HuH-7.5 (cell line): Measurements from ENCODE around the gene XXYLT1.
"Not testable (repeated sequence)": the region's sequence is repeated elsewhere in the genome, so short reads cannot be mapped to it uniquely, and the experiment has no call there.

Source experiments
- DNase-seq: peaks from one replicate; pipeline ENCODE4 v3.0.0; 2011; ENCODE audit warnings: low spot score

XXYLT1 gene

DNA sequence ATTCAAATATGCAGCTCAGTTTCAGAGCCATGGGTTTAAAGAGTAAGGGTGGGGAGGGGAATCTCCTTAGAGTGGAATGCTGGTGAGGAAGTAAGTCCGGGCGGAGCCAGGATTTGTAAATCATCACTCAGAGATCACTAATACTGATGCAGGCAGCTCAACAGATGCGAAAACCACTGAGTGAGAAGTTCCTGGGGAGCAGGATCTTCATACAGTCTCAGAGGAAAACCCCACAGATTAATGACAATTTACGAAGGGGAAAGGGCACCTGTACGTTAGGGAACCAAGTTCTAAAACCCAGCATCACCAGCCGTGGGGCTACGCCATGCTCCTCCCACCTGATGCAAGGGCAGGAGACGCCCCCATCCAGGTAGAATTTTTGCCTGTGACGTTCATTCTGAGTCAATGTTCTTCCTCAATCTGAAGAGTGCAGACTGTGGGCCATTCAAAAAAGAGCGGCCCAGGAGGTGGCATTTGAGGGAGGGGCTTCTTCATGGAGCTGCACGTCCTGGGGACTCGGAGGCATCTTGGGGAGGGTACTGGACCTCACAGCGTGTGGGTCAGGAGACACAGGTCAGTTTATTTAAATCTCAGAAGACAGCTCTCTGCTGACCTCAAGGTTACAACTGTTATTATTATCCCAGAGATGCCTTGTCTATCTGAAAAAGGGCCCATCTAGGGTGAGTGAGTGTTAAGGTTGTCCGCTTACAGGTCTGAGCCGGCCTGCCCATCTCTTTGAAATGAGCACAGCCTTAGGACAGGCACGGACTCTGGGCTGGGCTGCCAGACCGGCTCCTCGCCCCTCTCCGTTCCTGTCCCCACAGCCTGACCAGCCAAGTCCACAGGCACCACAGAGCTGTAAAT lies 228.0 kb downstream of the XXYLT1 start:
- no peak for DNase-seq

DNA sequence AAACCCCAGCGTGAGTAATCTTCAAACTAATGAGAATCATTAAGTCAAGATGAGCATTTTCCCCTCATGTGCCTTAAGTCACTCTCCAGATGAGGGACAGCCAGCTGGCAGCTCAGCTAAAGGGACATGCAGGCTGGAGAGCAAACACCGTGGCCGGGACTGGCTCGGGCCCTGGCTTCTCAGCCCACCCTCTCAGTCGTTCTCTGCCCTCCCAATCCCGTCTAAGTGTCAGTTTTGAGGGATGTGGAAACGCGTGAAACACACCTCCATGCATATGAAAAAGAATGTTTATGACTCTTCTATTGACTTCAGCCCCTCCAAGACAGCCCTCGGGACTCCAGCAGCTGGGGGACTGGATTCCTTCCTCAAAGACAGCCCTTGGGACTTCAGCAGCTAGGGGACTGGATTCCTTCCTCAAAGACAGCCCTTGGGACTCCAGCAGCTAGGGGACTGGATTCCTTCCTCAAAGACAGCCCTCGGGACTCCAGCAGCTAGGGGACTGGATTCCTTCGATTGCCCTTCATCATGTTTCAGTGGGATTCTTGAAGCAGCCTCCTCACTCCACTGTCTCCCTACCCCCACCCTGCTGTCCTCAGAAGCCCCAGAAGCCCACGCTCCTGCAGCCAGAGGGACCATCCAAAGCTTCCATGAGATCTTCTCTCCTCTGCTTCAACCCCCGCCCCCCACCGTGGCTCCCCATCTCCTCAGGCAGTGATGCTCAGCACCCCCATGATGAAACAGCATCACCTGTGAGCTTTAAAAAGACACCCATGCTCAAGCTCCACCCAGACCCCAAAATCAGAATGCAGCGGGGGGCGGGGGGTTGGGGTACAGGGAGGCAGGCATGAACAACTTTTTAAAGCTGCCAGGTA lies 228.9 kb downstream of the XXYLT1 start:
- DNase-seq: no peak

DNA sequence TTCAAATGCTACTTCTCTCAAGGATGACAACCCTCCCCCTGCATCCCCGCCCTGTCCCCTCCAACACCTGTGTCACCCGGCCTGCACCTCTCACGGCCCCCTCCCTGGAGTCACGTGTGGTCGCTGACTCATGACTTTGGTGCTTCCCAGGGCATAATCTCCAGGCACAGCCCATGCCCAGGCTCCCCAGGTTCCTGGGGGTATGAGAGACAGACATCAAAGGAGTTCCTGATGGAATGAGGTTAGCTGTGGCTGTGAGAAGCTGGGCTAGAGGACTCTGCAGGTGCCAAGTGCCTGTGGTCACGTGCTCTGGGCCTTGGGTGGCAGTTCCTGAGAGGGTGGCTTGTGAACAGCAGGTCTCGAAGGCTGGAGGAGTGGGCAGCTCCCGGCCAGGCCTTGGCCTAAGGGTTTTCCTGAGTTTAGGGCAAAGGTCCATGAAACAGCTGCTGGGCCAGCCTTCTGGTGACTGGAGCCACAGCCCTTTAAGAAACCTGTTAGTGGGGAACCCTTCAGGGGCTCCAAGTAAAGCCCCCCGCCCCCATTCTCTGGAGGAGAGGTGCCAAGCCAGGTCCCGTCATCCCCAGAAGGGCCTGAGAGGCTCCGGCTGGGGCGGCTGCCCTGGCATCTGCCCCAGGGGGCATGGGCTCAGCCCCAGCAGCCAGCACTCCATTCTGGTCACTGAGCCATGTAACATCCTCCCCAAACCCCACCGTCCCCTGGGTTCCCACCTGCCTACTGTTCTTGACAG lies 230.0 kb downstream of the XXYLT1 start:
- DNase-seq: no peak

DNA sequence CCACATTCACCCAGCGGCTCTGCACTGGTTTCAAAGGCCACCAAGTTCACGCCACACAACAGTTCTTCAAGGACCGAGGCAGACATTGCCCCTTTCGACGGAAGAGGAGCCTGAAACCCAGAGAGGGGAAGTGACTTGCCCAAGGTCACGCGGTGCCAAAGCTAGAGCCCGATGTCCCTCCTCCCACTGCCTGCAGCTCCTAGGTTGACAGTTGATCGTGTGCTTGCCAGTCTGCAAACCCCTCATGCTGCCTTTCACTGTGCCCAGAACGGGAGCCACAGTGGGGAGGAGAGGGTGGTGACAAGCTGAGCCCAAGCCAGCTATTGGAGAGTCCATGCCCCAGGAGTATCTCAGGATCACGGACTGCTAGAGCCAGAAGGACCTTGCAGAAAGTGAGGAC lies 230.9 kb downstream of the XXYLT1 start:
- no peak for DNase-seq

DNA sequence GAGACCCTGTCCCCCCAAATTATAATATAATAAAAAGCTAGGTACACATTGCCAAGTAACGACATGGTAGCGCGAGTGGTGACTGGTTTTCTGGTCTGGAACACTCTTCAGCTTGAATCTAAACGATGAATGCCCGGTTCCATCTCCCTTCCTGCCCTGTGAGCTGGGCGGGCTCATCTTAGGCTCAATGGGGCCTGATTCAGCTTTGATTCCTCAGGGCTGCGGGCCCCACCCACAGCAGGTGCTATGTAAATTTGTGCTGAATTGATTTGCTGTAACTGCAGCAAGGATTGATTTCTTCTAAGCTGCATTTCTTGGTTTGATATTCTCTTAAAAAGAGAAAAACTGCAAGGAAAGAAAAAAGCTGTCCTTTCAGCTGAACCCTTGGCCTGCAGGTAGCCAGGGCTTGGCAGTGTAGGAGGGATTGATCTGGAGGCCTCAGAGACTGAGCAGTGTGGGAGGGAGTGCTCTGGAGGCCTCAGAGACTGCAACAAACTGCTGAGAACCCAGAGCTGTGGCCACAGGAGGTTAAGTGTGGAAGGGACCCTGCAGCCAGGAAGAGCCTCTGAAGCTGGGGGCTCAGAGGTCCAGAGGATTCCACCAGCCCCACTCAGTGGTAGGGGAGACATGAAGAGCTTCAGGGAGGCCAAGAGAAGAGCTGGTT lies 231.6 kb downstream of the XXYLT1 start:
- no peak for DNase-seq

DNA sequence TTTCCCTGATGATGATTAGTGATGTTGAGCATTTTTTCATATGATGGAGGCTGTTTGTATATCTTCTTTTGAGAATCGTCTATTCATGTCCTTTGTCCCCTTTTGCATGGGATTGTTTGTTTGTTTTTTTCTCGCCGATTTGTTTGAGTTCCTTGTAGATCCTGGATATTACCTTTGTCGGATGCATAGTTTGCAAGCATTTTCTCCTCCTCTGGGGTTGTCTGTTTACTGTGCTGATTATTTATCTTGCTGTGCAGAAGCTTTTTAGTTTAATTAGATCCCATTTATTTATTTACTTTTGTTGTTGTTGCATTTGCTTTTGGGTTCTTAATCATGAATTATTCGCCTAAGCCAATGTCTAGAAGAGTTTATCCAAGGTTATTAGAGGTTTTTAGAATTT lies 232.8 kb downstream of the XXYLT1 start:
- no peak for DNase-seq

DNA sequence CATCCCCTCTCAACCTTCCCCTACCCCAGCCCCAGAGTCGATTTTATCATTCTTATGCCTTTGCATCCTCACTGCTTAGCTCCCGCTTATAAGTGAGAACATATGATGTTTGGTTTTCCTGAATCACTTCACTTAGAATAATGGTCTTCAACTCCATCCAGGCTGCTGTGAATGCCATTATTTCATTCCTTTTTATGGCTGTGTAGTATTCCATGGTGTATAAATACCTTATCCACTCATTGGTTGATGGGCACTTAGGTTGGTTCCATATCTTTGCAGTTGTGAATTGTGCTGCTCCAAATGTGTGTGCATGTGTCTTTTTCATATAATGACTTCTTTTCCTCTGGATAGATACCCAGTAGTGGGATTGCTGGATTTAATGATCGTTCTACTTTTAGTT lies 233.4 kb downstream of the XXYLT1 start:
- not testable (repeated sequence) for DNase-seq

DNA sequence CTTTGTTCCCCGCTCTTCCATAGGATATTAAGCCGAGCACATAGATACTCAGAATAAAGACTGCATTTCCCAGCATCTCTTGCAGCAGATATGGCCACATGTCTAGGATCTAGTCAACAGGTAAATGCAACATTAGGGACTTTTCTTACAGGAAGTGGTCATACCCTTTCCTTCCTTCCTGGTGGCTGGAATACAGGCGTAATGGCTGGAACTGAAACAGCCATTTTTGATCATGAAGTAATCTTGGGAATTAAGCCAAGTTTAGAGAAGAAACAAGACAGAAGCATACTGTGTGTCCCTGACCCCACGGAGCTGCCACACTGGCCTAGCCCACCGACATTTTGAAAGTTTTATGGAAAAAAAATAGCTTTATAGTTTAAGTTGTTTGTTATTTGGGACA lies 234.0 kb downstream of the XXYLT1 start:
- DNase-seq: no peak

DNA sequence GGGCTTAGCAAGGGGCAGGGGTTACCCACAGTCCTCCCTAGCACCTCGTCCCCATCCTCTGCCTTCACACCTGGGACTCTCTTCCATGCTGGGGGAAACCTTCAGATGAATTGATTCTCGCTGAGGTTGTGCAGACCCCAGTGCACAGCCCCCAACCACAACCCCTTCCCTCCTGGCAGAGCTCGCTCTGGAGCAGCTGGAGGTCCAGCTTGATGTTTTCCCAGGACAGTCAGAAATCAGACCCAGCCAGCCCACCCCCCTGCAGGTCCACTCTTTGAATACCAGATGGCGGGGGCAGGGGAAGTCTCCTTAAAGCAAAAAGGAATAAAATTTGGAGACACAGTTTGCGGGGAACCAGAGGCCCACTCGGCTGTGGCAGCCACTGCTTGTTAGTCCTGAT lies 234.4 kb downstream of the XXYLT1 start:
- DNase-seq: no peak

DNA sequence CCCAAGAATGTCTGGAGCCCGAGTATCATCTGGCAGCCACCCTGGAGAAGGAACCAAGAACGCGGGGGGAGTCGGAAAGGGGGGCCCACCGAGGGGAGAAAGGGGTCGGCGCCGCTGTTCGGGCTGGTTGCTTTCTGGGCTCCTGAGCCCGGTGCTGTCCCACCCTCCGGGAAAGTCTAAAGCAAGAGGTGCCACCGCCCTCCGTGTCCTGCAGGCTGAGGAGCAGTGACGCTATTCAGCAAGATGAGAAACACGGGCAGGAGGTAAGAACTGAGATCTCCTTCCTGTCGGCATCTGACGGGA lies 234.8 kb downstream of the XXYLT1 start:
- DNase-seq: no peak

DNA sequence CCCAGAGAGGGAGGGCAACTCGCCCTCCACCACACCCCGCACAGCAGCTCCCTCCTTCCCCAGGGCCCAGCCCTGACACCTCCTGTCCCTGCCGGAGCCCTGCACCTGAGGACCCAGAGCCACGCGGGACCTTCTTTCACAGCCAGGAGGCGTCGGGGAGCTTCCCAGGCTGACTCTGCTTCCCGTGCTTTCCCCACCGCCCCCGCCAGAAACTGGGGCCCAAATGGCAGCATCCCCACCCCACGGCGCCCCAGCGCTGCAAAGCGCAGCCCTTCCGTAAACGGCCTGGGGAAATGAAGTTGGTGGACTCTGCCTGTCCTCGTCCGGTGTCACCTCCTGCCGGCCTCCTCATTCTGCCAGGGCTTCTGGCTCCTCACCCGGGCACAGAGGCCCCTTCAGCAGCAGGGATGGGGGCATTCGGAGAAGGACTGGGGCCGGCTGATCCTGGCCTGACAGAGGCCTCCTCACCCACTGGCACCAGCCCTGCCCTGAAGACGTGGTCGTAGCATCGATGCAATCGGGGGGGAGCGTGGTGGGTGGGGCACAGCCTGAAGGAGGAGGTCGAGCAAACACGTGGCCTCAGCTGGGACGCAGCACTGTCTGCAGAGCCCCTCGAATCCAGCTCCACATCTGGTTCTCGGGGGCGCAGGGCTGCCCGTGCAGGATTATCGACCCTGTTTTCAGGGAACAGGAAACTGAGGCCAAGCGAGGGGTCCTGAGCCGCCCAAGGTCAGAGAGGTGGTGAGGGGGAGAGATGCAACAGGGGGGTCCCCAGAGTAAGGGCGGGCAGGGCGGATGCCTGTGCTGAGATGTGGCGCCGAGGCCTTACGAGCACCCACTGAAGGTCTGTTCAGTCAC lies 235.4 kb downstream of the XXYLT1 start:
- no peak for DNase-seq

DNA sequence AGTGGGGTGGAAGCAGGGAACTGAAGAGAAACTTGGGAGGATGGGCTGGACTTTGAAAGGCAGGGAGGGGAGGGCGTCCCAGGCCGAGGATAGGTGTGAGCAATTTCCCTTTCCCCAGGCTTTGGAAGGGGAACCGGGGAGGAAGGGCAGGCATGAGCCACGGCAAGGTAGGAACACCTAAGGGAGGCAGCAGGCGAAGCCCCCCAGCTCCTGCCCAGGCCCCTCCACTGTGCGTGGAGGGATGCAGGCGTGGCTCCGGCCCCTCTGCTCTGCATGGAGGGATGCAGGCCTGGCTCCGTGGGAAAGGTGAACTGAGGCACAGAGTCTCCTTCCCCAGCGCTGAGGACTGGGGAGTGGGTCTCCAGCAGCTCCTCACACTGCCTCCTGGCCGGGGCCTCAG lies 236.4 kb downstream of the XXYLT1 start:
- DNase-seq: no peak

DNA sequence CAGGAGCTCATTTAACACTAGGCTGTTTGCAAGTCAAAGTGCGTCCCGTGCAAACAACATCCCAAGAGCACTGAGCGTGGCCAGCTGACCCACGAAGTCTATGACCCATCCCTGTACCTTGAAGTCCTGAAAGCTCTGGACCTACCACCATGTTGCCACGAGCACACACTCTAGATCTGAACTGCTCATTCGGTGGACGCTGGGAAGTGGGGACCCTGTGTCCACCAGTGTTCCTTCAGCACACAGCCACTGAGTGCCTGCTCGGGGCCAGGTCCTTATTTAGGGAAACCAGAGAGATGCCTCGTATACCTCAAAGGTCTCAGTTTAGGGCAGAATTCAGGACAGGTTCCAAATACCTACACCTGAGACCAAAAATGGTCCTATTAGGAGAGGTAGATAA lies 236.9 kb downstream of the XXYLT1 start:
- no peak for DNase-seq

DNA sequence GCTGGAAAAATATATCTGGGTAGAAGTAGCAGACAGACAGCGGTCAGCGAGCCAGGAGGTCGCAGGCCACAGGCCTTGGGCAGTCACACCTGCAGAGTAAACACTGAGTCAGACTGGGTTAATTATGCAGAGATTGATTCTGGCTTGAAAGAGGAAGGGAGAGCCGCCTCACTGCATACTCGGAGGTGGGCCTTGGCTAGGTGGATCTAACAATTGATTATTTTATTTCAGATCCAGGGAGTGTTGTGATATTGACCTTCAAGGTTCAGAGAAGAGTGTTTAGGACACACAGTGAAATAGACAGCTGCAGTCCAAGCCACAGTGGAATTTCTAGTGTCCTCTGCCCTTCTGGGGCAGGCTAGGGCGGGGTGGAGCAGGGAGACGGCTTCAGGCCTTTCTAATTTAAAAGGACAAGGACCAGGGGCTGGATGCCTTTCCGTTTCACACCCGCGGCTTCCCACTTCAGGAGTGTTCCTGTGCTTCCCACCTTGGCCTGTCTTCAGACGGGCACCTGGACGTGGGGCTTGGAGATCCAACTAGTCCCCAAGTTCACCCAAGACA lies 237.3 kb downstream of the XXYLT1 start:
- DNase-seq: peak; percentile 68

DNA sequence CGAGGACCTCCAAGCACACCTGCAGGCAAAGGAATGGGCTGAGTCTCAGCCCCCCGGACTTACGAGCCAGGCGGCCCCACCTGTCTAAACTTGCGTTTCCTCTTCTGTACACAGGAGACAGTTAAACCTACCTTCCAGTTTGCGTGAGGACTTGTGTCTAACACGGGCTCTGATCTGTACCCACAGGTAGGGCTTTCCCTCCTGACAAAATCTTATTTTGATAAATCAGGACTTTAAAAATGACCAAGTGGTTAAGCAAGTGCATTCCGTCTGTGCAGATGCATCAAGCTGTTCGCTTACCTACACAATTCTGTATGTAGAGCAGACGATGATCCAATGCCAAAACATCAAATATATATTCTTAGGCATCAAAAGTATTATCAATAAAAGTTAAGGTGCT lies 238.0 kb downstream of the XXYLT1 start:
- DNase-seq: no peak

DNA sequence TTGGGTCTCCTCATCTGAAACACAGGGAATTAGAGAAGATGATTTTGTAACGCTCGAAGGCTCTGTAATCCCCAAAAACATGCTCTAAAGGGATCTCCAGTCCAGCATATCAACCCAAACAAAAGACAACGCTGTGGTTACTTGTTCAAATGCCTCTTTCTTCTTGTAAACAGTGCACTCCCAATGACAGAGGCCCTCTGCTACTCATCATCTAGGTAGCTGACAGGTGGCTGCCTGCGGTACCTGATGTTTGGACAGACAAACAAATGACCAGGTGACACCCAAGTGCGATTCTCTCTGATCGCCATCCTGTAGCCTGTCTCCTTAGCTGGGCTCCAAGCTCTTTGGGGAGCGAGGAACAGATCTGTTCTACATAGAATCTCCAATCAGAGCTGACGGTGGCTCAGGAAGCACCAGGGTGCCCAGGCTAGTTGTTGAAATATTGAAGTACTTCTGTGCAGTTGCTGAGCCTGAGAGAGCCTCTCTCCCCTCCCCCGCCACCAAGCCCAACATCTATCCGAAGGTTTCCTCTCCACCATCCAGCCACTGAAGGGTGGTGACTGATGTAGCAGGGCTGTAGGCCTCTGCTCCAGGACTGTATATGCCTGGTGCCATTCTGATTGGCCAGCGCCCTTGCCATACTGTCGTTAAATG lies 238.7 kb downstream of the XXYLT1 start:
- DNase-seq: no peak

DNA sequence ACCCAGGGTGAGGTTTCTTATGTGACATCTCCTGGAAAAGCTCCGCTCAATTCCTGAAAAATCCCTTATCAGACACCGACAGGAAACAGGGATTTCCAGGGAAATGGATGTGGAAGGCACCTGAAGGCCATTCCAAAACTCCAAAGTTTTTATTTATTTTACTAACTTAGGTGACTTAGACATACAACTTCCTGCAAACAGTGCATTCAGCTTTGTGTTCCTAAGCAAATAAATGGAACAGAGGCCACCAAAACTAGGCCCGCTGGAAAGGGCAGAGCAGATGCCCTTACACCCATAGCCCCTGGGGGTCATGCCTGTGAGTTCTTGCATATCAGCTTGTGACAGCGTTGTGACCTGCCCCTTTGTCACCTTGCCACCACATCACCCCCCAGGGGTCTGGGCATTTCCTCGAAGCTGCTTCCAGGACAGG lies 239.4 kb downstream of the XXYLT1 start:
- DNase-seq: no peak

DNA sequence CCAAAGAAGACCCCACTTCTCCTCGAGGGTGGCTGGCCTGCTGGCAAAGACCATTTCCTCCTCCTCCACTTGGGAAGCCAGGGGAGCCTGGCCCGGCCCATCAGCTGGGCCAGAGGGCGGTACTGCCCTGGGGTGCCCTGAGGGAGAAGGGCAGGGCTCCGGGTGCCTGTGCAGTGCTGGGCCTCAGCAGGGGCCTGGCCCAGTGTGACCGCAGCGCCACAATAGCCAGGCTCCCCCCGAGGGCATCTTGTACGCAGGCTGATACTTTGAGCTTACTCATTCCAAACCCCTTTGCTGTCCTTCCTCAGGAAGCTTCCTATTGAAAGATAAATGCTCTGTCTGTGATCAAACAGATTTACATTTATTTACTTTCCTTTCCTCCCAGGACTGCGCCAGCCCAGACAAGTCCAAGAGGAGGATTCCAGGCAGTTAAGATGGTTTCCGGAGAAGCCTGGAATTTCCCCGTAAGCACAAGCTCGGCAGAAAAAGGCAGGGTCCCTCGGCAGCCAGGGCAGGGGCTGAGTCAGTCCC lies 240.1 kb downstream of the XXYLT1 start:
- DNase-seq: no peak

DNA sequence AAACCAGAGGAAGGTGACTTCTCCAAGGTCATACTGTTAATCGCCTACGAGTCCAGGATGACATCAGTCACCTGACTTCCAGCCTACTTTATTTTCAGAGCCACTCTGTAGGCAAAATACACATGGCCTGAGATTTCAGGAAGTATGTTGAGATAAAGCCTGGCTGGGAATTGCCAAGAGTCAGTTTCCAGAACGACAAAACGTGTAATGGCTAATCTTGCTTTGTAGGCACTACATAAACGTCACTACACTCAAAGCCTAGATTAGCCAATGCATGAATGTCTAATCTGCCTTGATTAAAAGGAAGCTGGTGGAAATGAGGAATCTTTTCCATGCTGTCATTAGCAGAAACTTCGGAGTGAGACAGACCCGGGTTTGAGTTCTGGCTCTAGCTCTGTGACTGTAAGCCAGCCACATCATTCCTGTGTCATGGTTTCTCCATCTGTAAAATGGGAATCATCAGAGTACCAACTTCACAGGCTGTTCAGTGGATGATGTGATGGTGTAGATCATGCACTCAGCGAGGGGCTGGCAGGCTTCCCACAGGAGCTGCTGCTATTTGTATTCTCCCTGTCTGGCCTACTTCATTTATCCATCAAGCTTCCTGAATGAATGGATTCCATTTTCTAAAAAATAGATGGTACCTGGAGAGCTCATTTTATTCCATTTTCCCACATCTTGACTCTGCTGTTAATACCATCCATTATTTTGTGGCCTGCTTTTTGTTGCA lies 241.9 kb downstream of the XXYLT1 start:
- DNase-seq: no peak

DNA sequence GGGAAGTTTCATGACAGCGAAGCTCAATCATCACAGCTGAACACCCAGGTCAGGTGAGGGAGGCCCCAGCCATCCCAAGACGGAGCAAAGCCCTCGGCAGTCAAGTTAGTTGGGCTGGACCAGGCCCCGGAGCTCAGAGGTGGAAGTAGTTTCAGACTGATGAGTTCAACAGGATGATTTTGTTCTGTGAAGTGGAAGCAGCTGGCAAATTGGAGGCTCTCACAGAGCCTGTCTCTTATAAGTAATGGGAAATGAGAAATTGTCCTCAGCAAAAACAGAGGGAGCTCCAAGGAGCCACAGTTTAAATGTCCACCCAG lies 245.1 kb downstream of the XXYLT1 start:
- DNase-seq: no peak
